SU-DHL-6 (cell line): ENCODE measurements around the gene HDAC11.
A peak's percentile ranks its signal among the peaks of the same experiment; 100 is the strongest.
"Not testable (repeated sequence)": the region's sequence is repeated elsewhere in the genome, so short reads cannot be mapped to it uniquely, and the experiment has no call there.

Source experiments
- H2AFZ ChIP-seq: fragments of 200-600 bp; sonication (generic); 2 replicates; pipeline ENCODE4 v1.6.1; 2014; ENCODE audit warnings: low read depth, mild to moderate bottlenecking, moderate library complexity, mixed read lengths, antibody characterized with exemption, low read length; ENCODE audit not compliant: severe bottlenecking
- H3F3A ChIP-seq: fragments of 200-600 bp; shearing (Covaris generic); 2 replicates; pipeline ENCODE4 v1.6.0; 2016; ENCODE audit warnings: antibody characterized with exemption, mild to moderate bottlenecking; ENCODE audit not compliant: insufficient read depth
- H3K27ac ChIP-seq: fragments of 200-600 bp; sonication (generic); 2 replicates; pipeline ENCODE4 v1.5.1; 2016; ENCODE audit warnings: low read depth, mild to moderate bottlenecking, low read length, moderate library complexity, mixed read lengths
- H3K27me3 ChIP-seq: fragments of 200-600 bp; sonication (generic), shearing (Covaris generic); 2 replicates; pipeline ENCODE4 v1.6.0; 2014; ENCODE audit warnings: mild to moderate bottlenecking, low read length
- H3K36me3 ChIP-seq: fragments of 200-600 bp; sonication (generic); 2 replicates; pipeline ENCODE4 v1.6.1; 2014; ENCODE audit warnings: mild to moderate bottlenecking, low read length, mixed read lengths
- H3K4me2 ChIP-seq: fragments of 300-600, 200-600 bp; shearing (Covaris generic), sonication (generic); 2 replicates; pipeline ENCODE4 v1.6.0; 2014; ENCODE audit warnings: low read length, low read depth, mild to moderate bottlenecking; ENCODE audit not compliant: poor library complexity, severe bottlenecking
- H3K4me3 ChIP-seq: fragments of 200-600 bp; sonication (generic); 2 replicates; pipeline ENCODE4 v1.5.1; 2014; ENCODE audit warnings: antibody characterized with exemption, low read length, mild to moderate bottlenecking, mixed read lengths; ENCODE audit not compliant: insufficient read depth, poor library complexity, severe bottlenecking
- H3K79me2 ChIP-seq: fragments of 200-600 bp; sonication (generic); 2 replicates; pipeline ENCODE4 v1.6.1; 2014; ENCODE audit warnings: mild to moderate bottlenecking, low read length, moderate library complexity; ENCODE audit not compliant: insufficient read depth
- H3K9ac ChIP-seq: fragments of 200-600 bp; sonication (generic); 2 replicates; pipeline ENCODE4 v1.7.0; 2014; ENCODE audit warnings: mild to moderate bottlenecking, low read length
- H3K9me2 ChIP-seq: fragments of 200-600 bp; sonication (generic); replicated peaks from 2 replicates; pipeline ENCODE4 v1.6.1; 2014; ENCODE audit warnings: low read length; ENCODE audit not compliant: insufficient read depth
- H3K9me3 ChIP-seq: fragments of 200-600 bp; sonication (generic); 2 replicates; pipeline ENCODE4 v1.6.1; 2014; ENCODE audit warnings: low read length, mixed read lengths; ENCODE audit not compliant: insufficient read depth
- H4K20me1 ChIP-seq: fragments of 200-600 bp; sonication (generic); 2 replicates; pipeline ENCODE4 v1.6.1; 2014; ENCODE audit warnings: low read depth, mild to moderate bottlenecking, antibody characterized with exemption, low read length, moderate library complexity, mixed read lengths
- CTCF ChIP-seq: fragments of 200-600 bp; sonication (generic); IDR thresholded peaks from one replicate; pipeline ENCODE4 v1.5.1; 2017; ENCODE audit warnings: antibody characterized with exemption, mild to moderate bottlenecking, low read length, moderate library complexity; ENCODE audit not compliant: insufficient read depth, poor library complexity, severe bottlenecking
- EZH2phosphoT487 ChIP-seq: fragments of 200-600 bp; sonication (generic), shearing (Covaris generic); conservative IDR thresholded peaks from 2 replicates; pipeline ENCODE4 v1.6.1; 2018; ENCODE audit warnings: mild to moderate bottlenecking, antibody characterized with exemption, low read length, moderate library complexity, mixed read lengths

Gene HDAC11

GRCh38 chr3:13479582-13480339 is at the start of gene HDAC11:
Gene HDAC11, plus strand, starts transcription at chr3:13480306. Its CDS starts 42 bp downstream, at chr3:13480348.
- Histone ChIP-seq H3K79me2 (no peaks in the 10 kb centered on the region), H3F3A (no peaks in the 10 kb centered on the region), H2AFZ (peak within 1 kb of the TSS; percentile 100), H3K9me3 (no peaks in the 10 kb centered on the region), H3K9ac (peak within 1 kb of the TSS; percentile 71), H3K27me3 (no peaks in the 10 kb centered on the region), H4K20me1 (no peaks in the 10 kb centered on the region), H3K27ac (no peak within 1 kb of the TSS), H3K9me2 (no peaks in the 10 kb centered on the region), H3K36me3 (no peaks in the 10 kb centered on the region), H3K4me3 (peak within 1 kb of the TSS; percentile 72), H3K4me2 (peak within 1 kb of the TSS; percentile 84)
- no peak for TF ChIP-seq EZH2phosphoT487
- TF ChIP-seq CTCF = no peak

GRCh38 chr3:13430411-13430875 is 49.7 kb upstream of the HDAC11 start:
- not testable (repeated sequence) for H3K27me3 ChIP-seq, H3K9ac ChIP-seq, H3K79me2 ChIP-seq, H3K9me2 ChIP-seq, H3K9me3 ChIP-seq, H3K4me2 ChIP-seq, H4K20me1 ChIP-seq, H3K27ac ChIP-seq, H2AFZ ChIP-seq, H3K4me3 ChIP-seq, H3F3A ChIP-seq, H3K36me3 ChIP-seq

- no peaks in the 10 kb centered on the region for H3K9me2 ChIP-seq
- no peaks in the 10 kb centered on the region for H4K20me1 ChIP-seq
- H3K4me3 ChIP-seq = no peak overlapping the region
- H3K79me2 ChIP-seq = no peaks in the 10 kb centered on the region
- H3K9ac ChIP-seq = no peak overlapping the region
- H3K4me2 ChIP-seq = no peak overlapping the region
- H3K27me3 ChIP-seq = no peaks in the 10 kb centered on the region
- H3K27ac ChIP-seq = no peak overlapping the region
- no peak overlapping the region for H2AFZ ChIP-seq
- no peaks in the 10 kb centered on the region for H3K9me3 ChIP-seq
- TF ChIP-seq EZH2phosphoT487 (no peak), CTCF (no peak)
- H3K36me3 ChIP-seq = no peaks in the 10 kb centered on the region
- no peaks in the 10 kb centered on the region for H3F3A ChIP-seq
Observed at GRCh38 chr3:13432093-13432492, 48.0 kb upstream of the HDAC11 start.

- Histone ChIP-seq H3K27ac (no peak overlapping the region), H3K4me3 (no peak overlapping the region), H3K27me3 (no peaks in the 10 kb centered on the region), H2AFZ (no peak overlapping the region), H3K36me3 (no peaks in the 10 kb centered on the region), H3K9me3 (no peaks in the 10 kb centered on the region), H3K9ac (no peak overlapping the region), H3F3A (no peaks in the 10 kb centered on the region), H4K20me1 (no peaks in the 10 kb centered on the region), H3K4me2 (no peak overlapping the region), H3K9me2 (no peaks in the 10 kb centered on the region), H3K79me2 (no peaks in the 10 kb centered on the region)
- TF ChIP-seq CTCF (no peak), EZH2phosphoT487 (no peak)
Observed at GRCh38 chr3:13433912-13434311, 46.2 kb upstream of the HDAC11 start.

- not testable (repeated sequence) for H3K9me3 ChIP-seq, H3K36me3 ChIP-seq, H3F3A ChIP-seq, H3K9ac ChIP-seq, H3K79me2 ChIP-seq, H4K20me1 ChIP-seq, H3K4me3 ChIP-seq, H2AFZ ChIP-seq, H3K27ac ChIP-seq, H3K9me2 ChIP-seq, H3K4me2 ChIP-seq, H3K27me3 ChIP-seq
Observed at GRCh38 chr3:13436213-13436612, 43.9 kb upstream of the HDAC11 start.
